GM23248 (cell line): ENCODE data around the gene KIAA1958.

Experiments used
- EZH2 ChIP-seq: fragments of 200-600 bp; sonication (generic); IDR thresholded peaks from 2 replicates; pipeline ENCODE4 v1.6.1; 2018; ENCODE audit warnings: antibody characterized with exemption, mild to moderate bottlenecking; ENCODE audit not compliant: insufficient read depth, poor library complexity, severe bottlenecking
- EZH2phosphoT487 ChIP-seq: fragments of 200-600 bp; sonication (generic); IDR thresholded peaks from 2 replicates; pipeline ENCODE4 v1.6.1; 2018; ENCODE audit warnings: antibody characterized with exemption, moderate library complexity, mild to moderate bottlenecking, low read depth; ENCODE audit not compliant: insufficient read depth

- TF ChIP-seq EZH2 (no peak), EZH2phosphoT487 (0 out of 2 replicates have a peak, but pooled peaks have one; percentile 79)
Observed at GRCh38 chr9:112569186-112569585, 82.6 kb downstream of the KIAA1958 start.
